Osteocyte (in vitro differentiated cells): Measurements from ENCODE around the gene PAFAH2. TPM values are rescaled to one million over a fixed set of nuclear protein-coding genes. Genes with fewer than 3 reads are reported as not detected.
"Not testable (repeated sequence)": the region's sequence is repeated elsewhere in the genome, so short reads cannot be mapped to it uniquely, and the experiment has no call there.

Experiments used
- DNase-seq: peaks from one replicate; pipeline ENCODE4 v3.0.0; 2021; ENCODE audit warnings: mixed read lengths; ENCODE audit not compliant: unreplicated experiment; ENCODE audit errors: extremely low spot score
- H3K27ac Mint-ChIP-seq: one replicate; pipeline ENCODE4 v1.8.0; 2021; ENCODE audit warnings: mild to moderate bottlenecking, mixed read lengths; ENCODE audit not compliant: unreplicated experiment
- H3K27me3 Mint-ChIP-seq: one replicate; pipeline ENCODE4 v1.8.0; 2021; ENCODE audit warnings: mixed read lengths; ENCODE audit not compliant: unreplicated experiment
- H3K36me3 Mint-ChIP-seq: one replicate; pipeline ENCODE4 v1.8.0; 2021; ENCODE audit warnings: mixed read lengths; ENCODE audit not compliant: unreplicated experiment
- H3K4me1 Mint-ChIP-seq: one replicate; pipeline ENCODE4 v1.8.0; 2021; ENCODE audit warnings: mixed read lengths; ENCODE audit not compliant: unreplicated experiment
- H3K4me3 Mint-ChIP-seq: one replicate; pipeline ENCODE4 v1.8.0; 2021; ENCODE audit warnings: mild to moderate bottlenecking, moderate library complexity, mixed read lengths; ENCODE audit not compliant: unreplicated experiment
- H3K9me3 Mint-ChIP-seq: one replicate; pipeline ENCODE4 v1.8.0; 2021; ENCODE audit warnings: mixed read lengths; ENCODE audit not compliant: unreplicated experiment
- CTCF ChIP-seq: fragments of 200-600 bp; sonication (generic); IDR thresholded peaks from 2 replicates; pipeline ENCODE4 v1.5.0; 2021; ENCODE audit warnings: antibody characterized with exemption, mild to moderate bottlenecking, moderate library complexity
- total RNA-seq: library from RNA; stranded (reverse); gene quantifications from 2 replicates; pipeline ENCODE4 v1.2.1, GENCODE V29; 2021

PAFAH2 gene
- total RNA-seq, 1 donor from 2014 or later: 10.4 TPM

- H3K4me1 Mint-ChIP-seq: no peaks in the 10 kb centered on the region
- no peak for TF ChIP-seq CTCF
- H3K27me3 Mint-ChIP-seq: no peaks in the 10 kb centered on the region
- H3K4me3 Mint-ChIP-seq: no peak overlapping the region
- H3K9me3 Mint-ChIP-seq: peaks cover 5% of the 10 kb centered on the region
- no peak for DNase-seq
- no peak overlapping the region for H3K27ac Mint-ChIP-seq
- H3K36me3 Mint-ChIP-seq: no peaks in the 10 kb centered on the region
Measured at GRCh38 chr1:25947027-25947426, 50.8 kb downstream of the PAFAH2 start.

GRCh38 chr1:25945761-25946160 is 52.1 kb downstream of the PAFAH2 start:
- no peaks in the 10 kb centered on the region for H3K36me3 Mint-ChIP-seq
- no peaks in the 10 kb centered on the region for H3K4me1 Mint-ChIP-seq
- no peak for DNase-seq
- H3K9me3 Mint-ChIP-seq: peaks cover 5% of the 10 kb centered on the region
- no peak for TF ChIP-seq CTCF
- H3K4me3 Mint-ChIP-seq: no peak overlapping the region
- no peaks in the 10 kb centered on the region for H3K27me3 Mint-ChIP-seq
- no peak overlapping the region for H3K27ac Mint-ChIP-seq

- TF ChIP-seq CTCF: no peak
- H3K27me3 Mint-ChIP-seq: no peaks in the 10 kb centered on the region
- H3K4me1 Mint-ChIP-seq: no peaks in the 10 kb centered on the region
- DNase-seq: no peak
- H3K27ac Mint-ChIP-seq: no peak overlapping the region
- no peaks in the 10 kb centered on the region for H3K36me3 Mint-ChIP-seq
- H3K9me3 Mint-ChIP-seq: peaks cover 5% of the 10 kb centered on the region
- no peak overlapping the region for H3K4me3 Mint-ChIP-seq
Measured at GRCh38 chr1:25944986-25945385, 52.9 kb downstream of the PAFAH2 start.

- not testable (repeated sequence) for H3K9me3 Mint-ChIP-seq, H3K27ac Mint-ChIP-seq, DNase-seq, H3K27me3 Mint-ChIP-seq, H3K4me1 Mint-ChIP-seq, H3K4me3 Mint-ChIP-seq, H3K36me3 Mint-ChIP-seq
Measured at GRCh38 chr1:25943511-25943910, 54.4 kb downstream of the PAFAH2 start.

- H3K4me1 Mint-ChIP-seq: no peaks in the 10 kb centered on the region
- DNase-seq: no peak
- H3K4me3 Mint-ChIP-seq: no peak overlapping the region
- no peak overlapping the region for H3K27ac Mint-ChIP-seq
- TF ChIP-seq CTCF: no peak
- no peaks in the 10 kb centered on the region for H3K9me3 Mint-ChIP-seq
- peaks cover 7% of the 10 kb centered on the region for H3K27me3 Mint-ChIP-seq
- H3K36me3 Mint-ChIP-seq: no peaks in the 10 kb centered on the region
Measured at GRCh38 chr1:25936947-25937346, 60.9 kb downstream of the PAFAH2 start.
